Spinal cord (tissue), 10 donors: ENCODE results near the gene MVB12B. TPM values are rescaled to one million over a fixed set of nuclear protein-coding genes. Genes with fewer than 3 reads are reported as not detected.

ENCODE experiments used
- DNase-seq, 6 donors: peaks; one replicate each; pipeline versions ENCODE4 v3.0.0 to v3.0.0-alpha.2; 2013 to 2015; ENCODE audit warnings: low spot score in 6 of 6, low read depth in 4 of 6
- H3K27ac ChIP-seq: one replicate; pipeline ENCODE4 v1.5.1; 2013; ENCODE audit warnings: low read depth, low read length, control low read depth
- H3K27me3 ChIP-seq: one replicate; pipeline ENCODE4 v1.6.1; 2013; ENCODE audit warnings: low read length; ENCODE audit not compliant: control insufficient read depth, insufficient read depth
- H3K36me3 ChIP-seq: one replicate; pipeline ENCODE4 v1.6.1; 2013; ENCODE audit warnings: low read length; ENCODE audit not compliant: control insufficient read depth, insufficient read depth
- H3K4me1 ChIP-seq: one replicate; pipeline ENCODE4 v1.6.1; 2013; ENCODE audit warnings: low read length; ENCODE audit not compliant: control insufficient read depth, insufficient read depth
- H3K4me3 ChIP-seq: one replicate; pipeline ENCODE4 v1.5.1; 2013; ENCODE audit warnings: low read depth, low read length, control low read depth
- H3K9me3 ChIP-seq: one replicate; pipeline ENCODE4 v1.6.1; 2013; ENCODE audit warnings: low read length; ENCODE audit not compliant: control insufficient read depth, insufficient read depth
- WGBS: methylation state at CpG from one replicate; pipeline ENCODE4 v1.1.5; 2013; ENCODE audit warnings: missing lambda C conversion rate; ENCODE audit not compliant: insufficient coverage; 5-methylcytosine and 5-hydroxymethylcytosine counted together
- polyA plus RNA-seq, 2 donors: library from polyadenylated mRNA; unstranded; fragments of 120-200 nt; gene quantifications; one replicate each; pipeline ENCODE4 v1.2.1, GENCODE V29; 2013; ENCODE audit not compliant: insufficient read length in 2 of 2
- total RNA-seq, 2 donors: library from RNA; depleted of rRNA in 1 of 2; stranded (reverse); fragments of 120-200 nt in 1 of 2; fragments of >200 nt in 1 of 2; gene quantifications; one replicate each; pipeline versions ENCODE4 v1.2.3 to v1.2.4, GENCODE V29; 2013 to 2014
- donor health status: healthy.

The MVB12B gene
- total and polyA plus RNA-seq, 4 donors: 28.9 to 84.2 (median 55.6) TPM

DNA sequence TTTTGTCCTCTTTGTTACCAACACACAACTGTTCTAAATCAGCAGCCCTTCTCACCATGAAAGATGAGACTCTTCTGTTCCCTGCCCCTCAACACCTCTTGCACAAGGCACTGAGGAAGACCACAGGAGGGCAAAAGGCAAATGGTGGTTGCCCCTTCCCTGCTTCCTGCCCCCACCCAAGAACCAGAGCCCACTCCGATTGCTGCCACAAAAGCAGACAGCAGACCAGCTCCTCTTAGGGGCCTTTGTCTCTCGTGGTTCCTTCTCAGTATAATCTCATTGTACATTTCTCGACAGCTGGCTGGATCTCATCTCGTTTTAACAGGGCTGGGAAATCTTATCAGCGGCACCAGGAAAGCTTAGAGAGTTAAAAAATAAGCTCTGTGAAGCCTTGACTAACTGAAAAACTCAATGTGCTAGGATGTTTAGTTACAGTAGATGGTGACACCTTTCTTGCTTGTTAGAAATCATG is 1.1 kb downstream of the MVB12B start:
- Histone ChIP-seq H3K27me3 (no peaks in the 10 kb centered on the region), H3K27ac (peak overlapping the region; percentile 85), H3K4me3 (peak overlapping the region; percentile 58), H3K9me3 (peaks cover 5% of the 10 kb centered on the region), H3K4me1 (peaks cover 40% of the 10 kb centered on the region), H3K36me3 (peaks cover 2% of the 10 kb centered on the region)
- WGBS: 12% methylated on average over 5 of the region's 5 CpGs
- DNase-seq: peak in 2 of 6 donors; percentile 69 to 73

DNA sequence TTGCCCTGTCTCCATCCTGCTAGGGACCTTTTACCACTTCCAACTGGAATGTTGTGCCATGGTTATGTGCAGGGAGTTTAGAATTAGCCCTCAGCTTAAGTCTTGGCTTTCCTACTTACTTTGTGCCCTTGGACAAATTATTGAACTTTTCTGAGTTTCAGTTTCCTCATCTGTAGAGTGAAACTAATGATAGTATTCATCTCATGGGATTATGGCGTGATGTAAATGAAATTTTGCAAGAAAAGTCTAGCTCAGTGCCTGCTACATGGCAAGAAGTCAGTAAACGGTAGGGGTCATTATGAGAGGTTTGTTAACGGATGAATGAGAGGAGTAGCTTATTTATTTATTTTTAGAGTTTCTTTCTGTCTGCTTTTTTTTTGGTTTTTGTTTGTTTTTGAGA is 1.8 kb downstream of the MVB12B start:
- Histone ChIP-seq H3K4me1 (peaks cover 46% of the 10 kb centered on the region), H3K27ac (peak overlapping the region; percentile 85)
- WGBS: 94% methylated on average over 3 of the region's 3 CpGs

DNA sequence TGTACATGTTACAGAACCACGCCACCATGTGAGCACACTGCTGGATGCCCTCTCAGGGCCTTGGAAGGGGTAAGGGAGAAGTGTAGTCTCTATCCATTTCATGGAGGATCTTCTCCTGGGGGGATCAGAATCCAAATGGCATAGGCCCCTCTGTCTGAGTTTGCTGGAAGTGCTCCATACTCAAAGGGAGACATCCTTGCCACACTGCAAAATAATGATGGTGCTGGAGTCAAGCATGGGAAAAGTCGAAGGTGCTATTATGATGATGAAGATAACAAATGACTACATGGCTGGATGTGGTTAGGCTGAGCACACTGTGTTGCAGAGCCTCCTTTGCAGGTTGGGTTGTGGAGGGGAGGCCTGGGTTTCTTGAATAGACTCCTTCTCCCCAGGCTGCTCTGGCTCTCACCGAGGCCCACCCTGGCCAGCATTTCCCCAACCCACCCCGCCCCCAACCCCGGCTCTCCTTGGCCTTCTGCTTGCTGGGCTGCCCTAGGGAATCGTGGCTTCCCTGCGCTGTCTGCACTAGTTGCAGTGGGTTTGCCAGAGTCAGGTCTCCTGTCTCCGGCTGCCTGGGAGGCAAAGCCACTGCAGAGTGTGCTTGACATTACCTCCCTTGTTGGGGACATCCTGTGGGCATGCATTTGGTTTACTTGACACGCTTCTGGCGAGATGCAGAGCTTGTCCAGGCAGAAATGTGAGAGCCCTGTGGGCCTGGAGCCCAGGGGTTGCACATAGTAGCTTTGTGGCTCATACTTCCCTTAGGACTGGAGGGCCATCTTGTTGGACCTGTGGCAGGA is 3.0 kb downstream of the MVB12B start:
- H3K4me3 ChIP-seq: no peak overlapping the region
- peak in 1 of 6 donors; percentile 44 for DNase-seq

More for the DNA sequence above, 1.8 kb downstream of the MVB12B start:
- peak overlapping the region; percentile 58 for H3K4me3 ChIP-seq
- no peak for DNase-seq
- peaks cover 5% of the 10 kb centered on the region for H3K9me3 ChIP-seq
- H3K36me3 ChIP-seq: peaks cover 2% of the 10 kb centered on the region
- no peaks in the 10 kb centered on the region for H3K27me3 ChIP-seq

DNA sequence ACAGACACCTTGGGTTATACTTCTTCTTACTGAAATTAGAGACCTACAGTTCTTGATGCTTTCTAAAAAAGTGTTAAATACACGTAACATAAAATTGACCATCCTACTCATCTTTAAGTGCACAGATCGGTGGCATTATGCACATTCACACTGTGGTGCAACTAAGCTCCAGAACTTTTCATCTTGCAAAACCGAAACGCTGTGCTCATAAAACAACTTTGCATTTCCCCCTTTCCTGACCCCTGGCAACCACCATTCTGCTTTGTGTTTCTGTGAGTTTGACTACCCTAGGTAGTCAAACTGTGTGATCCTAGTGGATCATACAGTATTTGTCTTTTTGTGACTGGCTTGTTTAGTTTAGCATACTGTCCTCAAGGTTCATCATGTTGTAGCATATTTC is 3.9 kb downstream of the MVB12B start:
- WGBS: 84% methylated on average over 4 of the region's 4 CpGs
- Histone ChIP-seq H3K9me3 (no peaks in the 10 kb centered on the region), H3K36me3 (peaks cover 2% of the 10 kb centered on the region), H3K4me1 (peaks cover 64% of the 10 kb centered on the region), H3K27me3 (no peaks in the 10 kb centered on the region), H3K4me3 (no peak overlapping the region), H3K27ac (no peak overlapping the region)
- DNase-seq: no peak

More for the DNA sequence above, 3.0 kb downstream of the MVB12B start:
- Histone ChIP-seq H3K9me3 (peaks cover under 1% of the 10 kb centered on the region), H3K36me3 (peaks cover 2% of the 10 kb centered on the region), H3K4me1 (peaks cover 56% of the 10 kb centered on the region), H3K27me3 (no peaks in the 10 kb centered on the region), H3K27ac (no peak overlapping the region)
- 58% methylated on average over 9 of the region's 10 CpGs for WGBS

DNA sequence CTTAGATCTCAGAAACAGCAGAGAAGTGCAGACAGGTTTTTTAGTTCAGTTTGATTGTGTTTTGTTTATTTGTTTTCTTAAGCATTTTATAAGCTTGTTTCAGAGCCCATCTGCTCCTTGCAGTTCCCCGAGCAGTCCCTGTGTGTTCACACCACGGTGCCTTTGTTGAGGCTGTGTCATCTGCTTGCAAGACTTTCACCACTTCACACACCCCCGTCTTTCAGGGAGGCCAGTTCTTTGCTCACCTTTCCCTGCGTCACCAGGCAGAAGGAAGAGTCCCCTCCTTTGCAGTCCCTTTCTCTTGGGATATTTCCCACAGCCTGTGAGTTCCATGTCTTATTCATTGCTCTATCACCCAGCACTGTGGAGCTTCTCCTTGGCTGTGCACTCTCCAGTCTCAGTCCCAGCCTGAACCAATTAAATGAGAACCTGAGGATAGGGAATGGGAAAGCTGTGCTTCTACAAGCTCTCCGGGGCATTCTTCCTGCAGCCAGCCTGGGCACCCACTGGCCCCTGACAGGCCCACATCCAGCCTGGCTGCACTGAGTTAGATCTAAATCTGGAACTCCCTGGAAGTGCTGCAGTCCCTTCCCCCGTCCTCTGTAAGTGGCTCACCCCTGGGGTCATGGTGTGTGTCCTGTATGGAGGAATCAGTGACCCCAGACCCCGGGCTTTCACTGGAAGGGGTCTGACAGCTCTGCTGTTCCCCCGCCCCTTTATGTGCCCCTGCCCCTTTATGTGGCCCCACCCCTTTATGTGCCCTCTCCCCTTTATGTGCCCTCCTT is 5.5 kb downstream of the MVB12B start:
- peak in 1 of 6 donors; percentile 44 for DNase-seq
- 53% methylated on average over 6 of the region's 8 CpGs for WGBS
- peaks cover 2% of the 10 kb centered on the region for H3K36me3 ChIP-seq
- no peak overlapping the region for H3K27ac ChIP-seq
- H3K4me1 ChIP-seq: peaks cover 72% of the 10 kb centered on the region
- H3K27me3 ChIP-seq: no peaks in the 10 kb centered on the region
- H3K9me3 ChIP-seq: no peaks in the 10 kb centered on the region
- H3K4me3 ChIP-seq: no peak overlapping the region

DNA sequence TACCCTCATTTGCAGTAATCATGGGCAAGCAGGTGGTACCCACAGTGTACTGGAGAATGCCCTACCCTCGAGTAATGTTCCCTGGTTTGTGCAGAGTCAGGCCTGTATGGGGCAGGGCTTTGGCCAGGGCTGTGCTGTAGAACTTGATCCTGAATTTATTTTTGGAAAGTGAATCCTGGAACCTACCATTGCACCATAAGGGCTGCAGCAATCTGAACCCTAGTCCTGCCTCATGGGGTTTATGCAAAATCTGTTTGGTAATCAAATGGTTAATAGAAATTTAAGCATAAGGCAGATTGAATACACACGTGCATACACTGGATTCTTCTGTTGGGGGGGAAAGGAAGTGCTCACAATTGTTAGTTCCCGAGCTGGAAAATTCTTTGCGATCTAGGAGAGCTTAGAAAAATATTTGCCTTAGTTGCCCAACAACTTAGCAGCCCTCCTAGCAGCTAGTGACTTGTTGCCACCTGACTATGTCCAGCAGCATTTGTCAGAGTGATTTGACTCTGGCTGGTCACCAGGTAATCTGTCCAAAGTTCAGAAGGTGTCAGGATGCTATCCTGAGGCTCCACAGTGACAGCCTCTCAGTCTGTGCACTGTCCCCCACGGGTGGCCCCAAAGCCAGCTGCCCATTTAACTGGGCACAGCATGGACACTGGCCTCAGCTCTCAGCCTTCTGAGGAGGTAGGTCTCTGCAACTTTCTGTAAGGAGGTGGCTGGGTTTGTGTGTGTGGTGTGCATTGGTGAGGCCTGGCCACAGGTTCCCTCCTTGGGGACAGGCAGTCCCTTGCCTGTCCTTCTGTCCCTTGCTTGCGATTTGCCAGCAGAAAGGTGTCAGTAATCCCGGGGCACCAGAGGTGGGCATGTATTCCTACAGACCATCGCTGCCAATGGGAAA is 8.3 kb downstream of the MVB12B start:
- H3K9me3 ChIP-seq: no peaks in the 10 kb centered on the region
- no peak overlapping the region for H3K4me3 ChIP-seq
- H3K4me1 ChIP-seq: peaks cover 64% of the 10 kb centered on the region
- H3K27me3 ChIP-seq: no peaks in the 10 kb centered on the region
- WGBS: 44% methylated on average over 6 of the region's 8 CpGs
- peaks cover 2% of the 10 kb centered on the region for H3K36me3 ChIP-seq
- peak overlapping the region; percentile 78 for H3K27ac ChIP-seq
- no peak for DNase-seq

DNA sequence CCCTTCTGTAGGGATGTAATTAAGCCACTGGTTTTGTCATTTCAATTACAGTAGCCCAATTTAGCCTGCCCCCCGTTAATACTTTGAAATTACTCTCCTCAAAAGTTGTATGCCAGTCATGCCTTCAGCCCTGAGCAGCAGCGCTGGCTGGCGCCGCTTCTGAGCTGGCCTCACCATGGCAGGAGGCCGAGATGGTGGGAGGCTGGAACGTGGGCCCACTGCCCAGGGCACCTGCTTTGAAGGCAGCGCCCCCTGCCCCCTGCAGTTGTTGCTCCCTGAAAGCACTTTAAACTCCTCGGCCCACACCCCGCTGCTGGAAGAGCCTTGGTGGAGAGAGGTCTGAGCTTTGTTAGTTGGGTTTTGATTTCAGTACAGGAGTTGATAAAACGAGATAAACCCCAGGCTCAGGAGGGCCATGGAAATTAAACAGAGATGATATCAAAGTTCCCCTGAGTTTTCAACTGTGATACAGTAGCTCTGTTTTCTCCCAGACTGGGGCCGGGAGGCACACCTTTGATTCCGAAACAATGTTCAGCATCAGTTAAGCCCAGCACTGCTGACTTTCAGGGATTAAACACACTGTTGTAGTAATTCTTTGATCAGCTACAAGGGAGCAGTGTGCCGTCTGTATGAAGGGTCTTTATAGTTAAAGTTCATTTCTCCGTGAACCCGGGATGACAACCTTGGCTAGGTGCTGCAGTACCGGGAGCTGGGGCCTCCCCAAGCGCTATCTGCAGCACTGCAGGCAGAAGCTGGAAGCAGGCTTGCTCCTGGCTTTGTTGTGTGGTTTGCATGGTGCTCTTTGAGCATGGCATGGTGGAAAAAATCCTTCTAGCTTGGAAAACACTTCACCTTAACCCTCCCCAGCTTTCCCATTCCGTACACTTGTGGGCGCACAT is 9.5 kb downstream of the MVB12B start:
- peaks cover 63% of the 10 kb centered on the region for H3K4me1 ChIP-seq
- 49% methylated on average over 16 of the region's 19 CpGs for WGBS
- peaks cover 11% of the 10 kb centered on the region for H3K36me3 ChIP-seq
- peak overlapping the region; percentile 78 for H3K27ac ChIP-seq
- no peak overlapping the region for H3K4me3 ChIP-seq
- DNase-seq: peak in 2 of 6 donors; percentile 56 to 74
- no peaks in the 10 kb centered on the region for H3K9me3 ChIP-seq
- H3K27me3 ChIP-seq: no peaks in the 10 kb centered on the region

DNA sequence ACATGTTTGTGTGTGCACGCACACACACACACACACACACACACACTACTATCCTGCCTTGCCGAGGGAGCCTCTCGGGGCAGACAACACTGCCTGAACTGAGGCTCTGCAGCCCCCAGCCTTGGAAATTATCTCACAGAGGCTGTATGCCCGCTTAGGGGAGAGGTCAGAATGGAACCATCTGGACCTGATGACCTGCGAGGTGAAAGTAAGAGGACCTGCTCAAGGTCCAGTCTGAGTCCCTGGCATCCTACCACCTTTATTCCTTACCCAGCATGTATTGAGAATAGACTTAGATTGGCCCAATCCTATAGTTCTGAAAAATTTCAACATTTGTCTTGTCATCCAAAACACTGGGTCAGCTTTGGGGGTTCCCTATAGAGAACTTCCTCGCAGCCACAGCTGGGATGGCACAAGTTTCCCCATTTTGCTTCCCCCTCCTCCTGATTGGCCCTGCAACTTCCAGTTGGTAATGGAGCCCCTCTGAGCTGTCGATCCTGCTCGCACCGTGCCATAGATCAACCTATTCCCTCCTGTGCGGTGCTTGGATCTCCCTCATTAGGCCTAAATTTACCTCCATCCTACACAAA is 10.2 kb downstream of the MVB12B start:
- H3K27me3 ChIP-seq: no peaks in the 10 kb centered on the region
- H3K36me3 ChIP-seq: peaks cover 11% of the 10 kb centered on the region
- H3K4me1 ChIP-seq: peaks cover 59% of the 10 kb centered on the region
- no peak overlapping the region for H3K4me3 ChIP-seq
- no peaks in the 10 kb centered on the region for H3K9me3 ChIP-seq
- DNase-seq: no peak
- H3K27ac ChIP-seq: peak overlapping the region; percentile 78
- 60% methylated on average over 4 of the region's 10 CpGs for WGBS
